Coronary artery (tissue), 2 donors: ENCODE measurements around the gene VSTM2B.

Experiments
- DNase-seq: peaks from one replicate; pipeline ENCODE4 v3.0.0-alpha.2; 2017; ENCODE audit warnings: low spot score
- H3K27ac ChIP-seq, 2 donors: fragments of 200-600 bp; sonication (generic); one replicate each; pipeline ENCODE4 v1.5.1; 2016 to 2019
- H3K4me3 ChIP-seq: fragments of 200-600 bp; sonication (generic); 2 replicates; pipeline ENCODE4 v1.5.1; 2016; ENCODE audit warnings: mild to moderate bottlenecking, moderate library complexity
- CTCF ChIP-seq: fragments of 200-600 bp; sonication (generic); IDR thresholded peaks from one replicate; pipeline ENCODE4 v1.5.1; 2019; ENCODE audit warnings: antibody characterized with exemption

VSTM2B gene

DNA sequence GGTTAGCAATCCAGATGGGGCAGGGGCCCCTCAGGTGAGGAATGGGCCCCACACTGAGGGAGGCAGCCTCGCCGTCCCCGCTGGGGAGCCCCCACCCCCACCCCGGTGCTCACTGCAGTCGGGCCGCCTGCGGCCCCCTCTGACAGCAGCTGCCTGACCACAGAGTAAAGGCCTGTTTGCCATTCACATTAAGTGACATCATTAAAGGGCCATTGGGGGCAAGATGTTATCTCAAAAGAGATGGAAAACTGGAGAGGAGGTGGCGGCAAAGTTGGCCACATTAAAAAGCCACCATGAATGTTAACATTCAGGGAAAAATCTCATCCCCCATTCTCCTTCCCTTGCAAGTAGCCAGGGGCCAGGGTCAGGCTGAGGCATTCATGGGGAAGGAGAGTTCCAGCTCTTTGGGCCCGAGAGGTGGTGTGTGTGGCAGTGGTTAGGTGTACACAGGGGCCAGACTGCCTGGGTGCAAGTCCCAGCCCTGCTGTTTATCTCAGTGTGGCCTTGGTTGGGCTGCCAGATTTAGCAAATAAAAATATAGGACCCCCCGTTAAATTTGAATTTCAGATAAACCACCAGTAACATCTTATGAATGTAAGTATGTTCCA is 20.9 kb downstream of the VSTM2B start:
- no peak overlapping the region for H3K27ac ChIP-seq
- H3K4me3 ChIP-seq: no peak overlapping the region
- TF ChIP-seq CTCF: no peak
- no peak for DNase-seq

GRCh38 chr19:29547361-29547960 is 21.7 kb downstream of the VSTM2B start:
- no peak for TF ChIP-seq CTCF
- H3K27ac ChIP-seq: no peak overlapping the region
- DNase-seq: no peak
- H3K4me3 ChIP-seq: no peak overlapping the region

GRCh38 chr19:29547981-29548380 is 22.2 kb downstream of the VSTM2B start:
- no peak for TF ChIP-seq CTCF
- Histone ChIP-seq H3K4me3 (no peak overlapping the region), H3K27ac (no peak overlapping the region)
- peak; percentile 53 for DNase-seq

- Histone ChIP-seq H3K27ac (no peak overlapping the region), H3K4me3 (no peak overlapping the region)
- no peak for TF ChIP-seq CTCF
- peak; percentile 56 for DNase-seq
Observed at GRCh38 chr19:29548483-29549085, 22.8 kb downstream of the VSTM2B start.

DNA sequence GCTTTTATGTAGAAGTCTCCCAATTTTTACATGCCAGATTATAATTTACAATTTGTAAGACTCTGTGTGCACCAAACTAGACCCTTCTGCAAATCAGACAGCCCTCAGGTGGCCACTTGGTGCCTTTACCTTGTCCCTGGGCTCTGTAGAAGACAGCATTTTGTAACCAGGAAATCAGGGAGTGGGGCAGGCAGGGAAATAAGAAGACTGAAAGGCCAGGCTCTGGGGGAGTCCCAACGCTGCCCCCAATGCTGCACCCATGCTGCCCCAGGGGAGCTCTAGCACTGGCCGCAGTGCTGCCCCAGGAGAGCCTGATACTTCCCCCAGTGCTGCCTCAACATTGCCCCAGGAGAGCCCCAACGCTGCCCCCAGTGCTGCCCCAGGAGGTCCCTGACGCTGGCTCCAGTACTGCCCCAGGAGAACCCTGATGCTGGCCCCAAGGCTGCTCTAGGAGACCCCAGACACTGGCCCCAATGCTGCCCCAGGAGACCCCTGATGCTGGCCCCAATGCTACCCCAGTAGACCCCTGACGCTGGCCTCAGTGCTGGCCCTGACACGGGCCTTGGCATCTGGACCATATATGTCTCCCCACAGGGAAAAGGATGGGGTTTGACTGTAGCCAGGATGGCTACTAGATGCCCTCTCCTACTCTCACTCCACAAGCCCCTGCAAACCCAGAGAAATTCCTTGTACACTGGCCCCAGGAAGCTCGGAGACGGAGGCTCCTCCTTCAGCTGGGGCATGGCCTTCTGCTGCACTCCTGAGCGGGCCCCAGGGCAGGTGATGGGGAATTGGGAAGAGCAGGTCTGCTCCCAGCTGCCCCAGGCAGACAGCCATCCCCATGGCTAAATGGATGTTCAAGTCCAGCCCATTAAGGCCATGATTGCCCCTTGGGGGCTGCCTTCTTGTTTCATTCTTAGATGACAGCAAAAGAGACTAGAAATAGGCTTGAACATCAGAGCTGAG is 23.6 kb downstream of the VSTM2B start:
- no peak overlapping the region for H3K27ac ChIP-seq
- no peak for TF ChIP-seq CTCF
- DNase-seq: peak; percentile 64
- H3K4me3 ChIP-seq: no peak overlapping the region

GRCh38 chr19:29550896-29551295 is 25.1 kb downstream of the VSTM2B start:
- no peak overlapping the region for H3K4me3 ChIP-seq
- no peak for DNase-seq
- no peak overlapping the region for H3K27ac ChIP-seq
- TF ChIP-seq CTCF: no peak
